GM21381 (cell line): ENCODE measurements around the gene PIN1.

Experiments
- ATAC-seq: cut with Tn5 transposase; IDR thresholded peaks from one replicate; pipeline ENCODE4 v1.9.1; 2021; ENCODE audit warnings: mild to moderate bottlenecking, moderate library complexity; ENCODE audit not compliant: unreplicated experiment

The PIN1 gene

GRCh38 chr19:9854282-9854846, 19.2 kb downstream of the PIN1 start:
- no peak for ATAC-seq

GRCh38 chr19:9856609-9857008, 21.5 kb downstream of the PIN1 start:
- no peak for ATAC-seq

GRCh38 chr19:9857076-9857721, 22.1 kb downstream of the PIN1 start:
- ATAC-seq: no peak

DNA sequence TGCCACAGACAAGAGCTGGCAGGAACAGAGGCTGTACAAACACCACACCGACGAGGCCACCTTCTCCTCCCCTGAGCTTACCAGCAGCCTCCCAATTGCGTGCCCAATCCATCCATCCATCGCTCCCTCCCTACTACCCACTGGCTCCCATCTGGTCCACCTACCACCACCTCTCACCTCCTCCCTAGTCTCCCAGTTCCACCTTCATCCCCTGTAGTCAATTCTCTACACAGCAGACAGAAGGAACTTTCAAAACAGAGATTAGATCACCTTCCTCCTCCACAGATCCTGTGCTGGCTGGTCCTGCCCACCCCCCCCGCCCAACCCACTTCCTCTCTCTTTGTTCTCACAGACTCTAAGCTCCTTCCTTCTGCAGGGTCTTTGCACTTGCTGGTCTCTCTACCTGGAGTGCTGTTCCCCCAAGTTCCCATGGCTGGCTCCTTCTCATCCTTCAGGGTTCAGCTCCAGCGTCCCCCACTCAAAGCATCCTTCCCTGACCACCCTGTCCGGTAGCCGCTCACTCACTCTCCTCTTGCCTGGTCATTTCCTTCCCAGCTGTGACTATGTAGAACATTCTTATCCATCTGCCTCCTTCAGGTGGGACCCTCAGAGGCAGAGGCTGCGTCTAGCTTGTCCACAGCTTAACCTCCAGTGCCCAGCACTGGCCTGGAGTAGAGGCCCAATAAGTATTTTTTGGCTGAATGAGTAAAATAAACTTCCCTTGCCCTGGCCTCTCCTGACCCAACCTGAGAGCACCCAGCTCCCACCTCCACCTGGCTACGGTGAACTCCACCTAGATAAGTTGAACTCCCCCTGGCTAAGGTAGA, 23.0 kb downstream of the PIN1 start:
- no peak for ATAC-seq

- ATAC-seq: no peak
Observed at GRCh38 chr19:9858766-9859165, 23.6 kb downstream of the PIN1 start.

DNA sequence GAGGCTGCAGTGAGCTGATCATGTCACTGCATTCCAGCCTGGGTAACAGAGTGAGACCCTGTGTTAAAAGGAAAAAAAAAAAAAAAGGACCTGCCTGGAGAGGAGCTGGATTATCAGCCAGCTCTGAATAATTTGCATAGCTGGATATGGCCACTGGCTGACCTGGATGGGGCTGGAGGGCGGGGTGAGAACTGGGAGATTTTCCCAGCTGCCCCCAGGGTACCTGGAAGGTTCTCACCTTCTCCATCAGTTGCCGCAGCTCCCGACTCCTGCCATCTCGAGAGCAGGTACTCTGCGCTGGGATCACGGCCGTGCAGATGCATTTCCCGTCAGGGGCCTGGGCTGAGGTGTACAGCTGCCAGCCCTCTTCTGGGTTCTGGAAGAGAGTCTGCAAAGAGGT, 25.3 kb downstream of the PIN1 start:
- ATAC-seq: no peak

- no peak for ATAC-seq
Observed at GRCh38 chr19:9861503-9861902, 26.4 kb downstream of the PIN1 start.

DNA sequence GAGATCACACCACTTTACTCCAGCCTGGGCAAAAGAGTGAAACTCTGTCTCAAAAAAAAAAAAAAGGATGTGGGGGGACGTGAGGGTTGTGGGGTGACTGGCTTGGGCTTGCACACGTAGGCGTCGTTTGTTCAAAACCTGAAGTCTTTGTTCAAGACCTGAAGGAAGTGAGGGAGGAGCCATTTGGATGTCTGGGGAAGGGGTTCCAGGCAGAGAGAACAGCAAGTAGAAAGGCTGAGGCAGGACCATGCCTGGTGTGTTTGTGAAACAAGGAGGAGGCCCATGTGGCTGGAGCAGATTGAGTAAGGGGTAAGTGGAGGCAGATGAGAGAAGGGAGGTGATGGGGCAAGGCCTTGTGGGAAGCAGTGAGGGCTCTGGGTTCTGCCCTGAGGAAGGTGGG, 27.8 kb downstream of the PIN1 start:
- no peak for ATAC-seq

DNA sequence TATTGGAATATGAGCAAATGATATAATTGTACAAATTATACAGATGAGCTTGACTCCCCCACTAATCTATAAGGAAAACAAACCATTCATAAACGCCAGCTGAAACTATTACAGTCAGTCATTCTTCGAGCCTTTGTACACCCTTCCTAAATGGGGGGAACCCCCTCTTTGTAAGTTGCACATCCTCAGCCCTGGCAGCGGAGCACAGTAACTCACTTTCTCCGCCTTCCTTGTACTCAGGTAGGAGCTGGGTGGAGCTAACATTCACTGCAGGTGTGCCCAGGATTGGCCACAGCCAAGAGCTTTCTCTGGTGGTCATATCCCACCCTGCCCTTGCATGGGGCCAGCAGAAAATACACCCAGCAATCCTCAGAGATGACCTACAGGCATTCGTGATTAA, 28.6 kb downstream of the PIN1 start:
- no peak for ATAC-seq

- no peak for ATAC-seq
Observed at GRCh38 chr19:9865732-9866501, 30.8 kb downstream of the PIN1 start.

DNA sequence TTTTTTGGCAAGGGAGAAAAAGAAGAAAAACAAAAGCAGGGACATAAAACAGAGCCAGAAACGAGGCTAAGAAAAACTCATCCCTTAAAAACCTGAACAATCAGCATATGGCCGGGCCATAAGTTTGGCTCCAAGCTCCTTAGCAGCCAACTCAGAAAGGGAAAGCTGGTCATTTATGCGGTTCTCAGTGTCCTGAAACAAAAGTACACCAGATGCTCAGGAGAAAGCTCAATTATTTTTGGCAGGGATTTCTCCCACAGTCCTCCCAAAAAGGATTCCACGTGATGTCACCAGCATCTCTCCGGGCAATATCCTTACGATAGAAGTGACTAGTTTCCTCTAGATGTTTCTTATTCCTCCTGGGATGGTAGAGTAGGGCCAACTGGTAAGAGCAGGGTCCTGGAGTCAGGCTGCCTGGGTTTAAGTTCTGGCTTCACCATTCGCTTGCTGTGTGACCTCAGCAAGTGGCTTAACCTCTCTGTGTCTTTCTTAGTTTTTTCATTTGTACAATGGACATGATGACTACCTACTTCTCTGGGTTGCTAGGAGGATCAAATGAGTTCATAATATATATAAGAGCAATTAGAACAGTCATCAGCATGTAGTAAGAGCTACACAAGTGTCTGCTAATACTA, 34.0 kb downstream of the PIN1 start:
- no peak for ATAC-seq

- ATAC-seq: no peak
Observed at GRCh38 chr19:9871626-9872338, 36.7 kb downstream of the PIN1 start.

DNA sequence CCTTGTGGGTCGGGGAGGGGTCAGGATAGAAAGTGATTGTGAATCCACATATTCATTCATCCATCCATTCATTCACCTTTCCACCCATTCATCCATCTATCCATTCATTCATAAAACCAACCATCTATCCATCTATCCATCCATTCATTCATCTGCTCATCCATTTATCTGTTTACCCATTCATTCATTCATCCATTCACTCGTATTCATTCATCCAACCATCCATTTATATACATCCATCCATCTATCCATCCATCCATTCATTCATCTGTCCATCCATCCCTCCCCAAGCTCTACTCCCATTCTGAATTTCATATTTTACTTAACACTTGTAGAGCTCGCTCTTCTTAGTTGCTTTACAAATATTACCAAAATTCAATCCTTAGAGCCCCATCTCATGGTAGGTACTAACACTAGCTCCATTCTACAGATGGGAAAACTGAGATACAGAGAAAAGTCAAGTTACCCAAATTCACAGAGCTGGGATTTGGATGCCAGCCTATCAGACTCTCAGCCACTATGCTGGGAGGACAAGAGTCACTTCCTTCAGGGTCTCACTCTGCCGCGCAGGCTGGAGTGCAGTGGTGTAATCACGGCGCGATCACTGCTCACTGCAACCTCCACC, 37.6 kb downstream of the PIN1 start:
- no peak for ATAC-seq

DNA sequence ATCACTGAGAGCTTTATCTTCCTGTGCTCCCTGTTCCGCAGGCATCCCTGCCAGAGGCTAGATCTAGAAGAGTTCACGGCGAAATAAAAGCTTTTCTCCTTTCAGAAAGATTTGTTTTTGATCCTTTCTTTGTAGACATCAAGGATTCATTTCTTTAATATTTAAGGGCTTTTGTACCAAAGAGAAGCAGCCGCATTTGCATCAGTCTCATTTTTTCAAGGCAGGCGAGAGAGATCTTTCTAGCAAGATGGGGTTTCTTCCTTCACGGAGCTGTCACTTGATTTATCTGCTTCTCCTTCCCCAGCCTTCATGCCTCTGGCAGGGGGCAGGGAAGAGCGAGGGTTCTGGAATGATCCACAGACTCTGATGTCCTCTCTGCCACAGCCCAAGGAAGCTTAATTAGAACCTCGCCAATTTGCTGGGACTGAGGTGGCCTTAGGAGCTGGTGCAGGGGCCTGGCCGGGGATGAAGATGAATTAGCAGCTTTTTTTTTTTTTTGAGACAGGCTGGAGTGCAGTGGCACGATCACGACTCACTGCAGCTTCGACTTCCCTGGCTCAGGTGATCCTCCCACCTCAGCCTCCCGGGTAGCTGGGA, 40.0 kb downstream of the PIN1 start:
- no peak for ATAC-seq

DNA sequence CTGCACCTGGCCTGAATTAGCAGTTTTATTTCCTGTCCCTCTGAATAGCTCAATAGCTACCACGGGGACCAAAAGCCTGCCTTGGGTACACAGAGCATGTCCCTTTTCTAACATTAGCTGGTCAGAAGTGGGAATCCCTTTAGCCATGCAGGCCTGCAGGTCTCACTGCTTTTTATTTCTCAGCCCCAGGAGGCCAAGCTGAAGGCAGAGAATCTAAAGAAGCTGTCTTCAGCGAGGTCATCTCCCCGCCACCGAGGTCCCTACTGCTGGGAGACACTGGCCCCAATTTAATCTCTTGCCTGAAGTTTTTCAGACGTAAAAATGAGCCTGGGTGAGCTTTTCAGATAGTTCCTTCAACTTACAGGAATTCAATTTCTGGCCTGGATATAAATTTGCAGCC, 40.7 kb downstream of the PIN1 start:
- ATAC-seq: no peak

- ATAC-seq: no peak
Observed at GRCh38 chr19:9877780-9878510, 42.8 kb downstream of the PIN1 start.

- no peak for ATAC-seq
Observed at GRCh38 chr19:9878511-9879196, 43.5 kb downstream of the PIN1 start.

DNA sequence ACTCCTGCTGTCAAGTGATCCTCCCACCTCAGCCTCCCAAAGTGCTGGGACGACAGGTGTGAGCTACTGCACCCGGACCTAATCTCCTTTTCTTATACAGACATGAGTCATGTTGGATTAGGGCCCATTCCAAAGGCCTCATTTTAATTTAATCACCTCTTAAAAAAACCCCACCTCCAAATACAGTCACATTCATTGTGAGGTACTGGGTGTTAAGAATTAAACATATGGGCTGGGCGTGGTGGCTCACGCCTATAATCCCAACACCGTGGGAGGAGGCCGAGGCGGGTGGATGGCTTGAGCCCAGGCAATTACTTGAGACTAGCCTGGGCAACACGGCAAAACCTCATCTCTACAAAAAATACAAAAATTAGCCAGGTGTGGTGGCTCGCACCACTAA, 46.6 kb downstream of the PIN1 start:
- ATAC-seq: no peak
